ENCODE data around the gene TMEM252. TPM values are rescaled to one million over a fixed set of nuclear protein-coding genes. Genes with fewer than 3 reads are reported as not detected.

The TMEM252 gene
- total RNA-seq, 1 experiment from 2014 or later: not detected

DNA sequence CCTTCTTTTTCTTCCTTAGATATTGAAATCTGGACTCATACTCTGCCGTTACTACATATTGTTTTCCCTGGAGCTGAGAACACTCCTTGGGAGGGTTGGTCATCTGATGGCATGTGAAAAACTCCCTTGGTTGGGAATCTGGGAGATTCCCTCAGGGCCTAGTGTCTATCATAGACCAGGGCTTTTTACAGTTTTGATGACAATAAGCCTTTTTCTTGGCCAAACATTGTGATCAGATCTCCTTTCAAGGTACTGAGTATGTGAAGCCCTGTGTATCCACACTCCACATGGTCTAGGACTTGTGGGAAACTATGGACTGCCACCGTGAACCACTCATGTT, 32.9 kb downstream of the TMEM252 start:
- in situ Hi-C loops (cut with HindIII; ENCODE audit: low pct_unique_long_range_greater_than_20kb, low sequenced_read_pairs): no loop called here
- DNase-seq (ENCODE audit: low read depth, low spot score): peak; percentile 86

DNA sequence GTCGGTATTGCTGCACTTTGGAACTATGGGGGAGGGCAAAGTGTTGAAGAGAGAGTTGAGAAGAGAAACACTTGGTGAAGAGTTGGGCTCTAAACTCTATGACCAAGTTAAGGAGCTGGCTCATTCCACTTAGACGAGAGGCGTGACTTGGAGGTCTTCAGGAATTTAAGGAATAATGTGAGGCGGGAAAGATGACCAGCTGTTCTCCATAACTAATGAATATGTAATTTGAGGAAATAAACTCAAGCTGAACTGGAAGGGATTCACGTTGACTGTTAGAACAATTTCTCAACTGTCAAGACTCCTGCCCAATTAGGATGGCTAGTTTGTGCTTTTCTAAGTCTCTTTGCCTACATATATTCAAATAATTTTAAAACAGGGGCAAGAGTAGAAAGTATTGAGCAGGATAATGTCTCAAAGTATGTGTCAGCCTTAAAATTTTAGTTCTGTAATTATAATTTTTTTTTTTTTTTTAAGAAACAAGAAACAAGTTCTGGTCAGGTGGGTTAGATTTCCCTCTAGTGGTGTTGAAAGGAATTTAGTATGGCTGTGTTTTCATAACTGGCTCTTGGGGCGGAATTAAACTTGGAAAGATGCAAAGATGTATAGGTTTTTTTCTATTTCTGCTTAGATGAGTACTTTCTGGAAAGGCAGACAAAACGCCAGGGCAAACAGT, 33.4 kb downstream of the TMEM252 start:
- DNase-seq (ENCODE audit: low read depth, low spot score): peak; percentile 73
- in situ Hi-C loops (cut with HindIII; ENCODE audit: low pct_unique_long_range_greater_than_20kb, low sequenced_read_pairs): no loop called here

DNA sequence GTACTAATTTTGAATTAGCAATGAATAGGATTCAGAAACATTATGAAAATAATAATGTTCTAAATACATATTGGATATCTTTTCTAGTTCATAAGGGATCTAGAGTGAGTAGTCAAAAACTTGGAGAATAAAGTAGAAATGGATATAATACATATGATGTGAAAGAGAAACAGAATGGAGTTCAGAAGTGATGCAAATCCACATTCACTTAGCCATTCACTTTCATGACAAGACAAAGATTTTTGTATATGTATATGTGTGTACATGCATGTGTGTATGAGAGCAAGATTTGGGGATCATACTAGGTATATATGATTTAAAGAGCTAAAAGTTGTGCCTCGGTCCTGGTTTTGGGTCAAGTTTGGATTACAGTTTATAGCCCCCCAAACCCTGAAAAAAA, 34.1 kb downstream of the TMEM252 start:
- in situ Hi-C loops (cut with HindIII; ENCODE audit: low pct_unique_long_range_greater_than_20kb, low sequenced_read_pairs): no loop called here
- DNase-seq (ENCODE audit: low read depth, low spot score): no peak

DNA sequence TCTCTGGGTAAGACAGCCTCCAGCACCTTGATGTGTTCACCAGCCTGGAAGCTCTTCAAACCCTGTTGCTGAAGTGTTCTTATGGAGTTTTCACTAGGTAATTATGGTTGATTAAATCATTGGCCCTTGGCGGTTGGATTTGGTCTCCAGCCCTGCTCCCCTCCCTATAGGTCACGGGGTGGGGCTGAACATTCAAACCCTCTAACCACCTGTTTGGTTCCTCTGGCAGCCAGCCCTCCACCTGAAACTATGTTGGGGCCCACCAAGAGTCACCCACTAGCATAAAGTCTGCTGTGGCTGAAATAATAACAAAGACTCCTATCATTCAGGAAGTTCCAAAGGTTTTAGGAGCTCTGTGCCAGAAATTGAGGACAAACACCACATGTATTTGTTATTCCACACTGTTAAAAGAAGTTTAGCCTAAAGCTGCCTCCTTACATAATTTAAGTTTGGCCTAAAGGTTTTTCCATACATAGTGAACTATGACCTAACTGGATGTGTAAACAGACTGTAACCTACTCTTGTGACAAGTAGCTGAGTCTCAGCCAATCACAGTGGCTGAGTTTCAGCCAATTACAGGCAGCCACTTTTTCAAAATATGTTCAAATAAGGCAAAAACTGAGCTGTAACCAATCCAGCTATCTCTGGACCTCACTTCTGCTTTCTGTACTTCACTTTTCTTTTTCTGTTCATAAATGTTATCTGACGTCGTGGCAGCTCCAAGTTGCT, 34.8 kb downstream of the TMEM252 start:
- in situ Hi-C loops (cut with HindIII; ENCODE audit: low pct_unique_long_range_greater_than_20kb, low sequenced_read_pairs): no loop called here
- DNase-seq (ENCODE audit: low read depth, low spot score): no peak

DNA sequence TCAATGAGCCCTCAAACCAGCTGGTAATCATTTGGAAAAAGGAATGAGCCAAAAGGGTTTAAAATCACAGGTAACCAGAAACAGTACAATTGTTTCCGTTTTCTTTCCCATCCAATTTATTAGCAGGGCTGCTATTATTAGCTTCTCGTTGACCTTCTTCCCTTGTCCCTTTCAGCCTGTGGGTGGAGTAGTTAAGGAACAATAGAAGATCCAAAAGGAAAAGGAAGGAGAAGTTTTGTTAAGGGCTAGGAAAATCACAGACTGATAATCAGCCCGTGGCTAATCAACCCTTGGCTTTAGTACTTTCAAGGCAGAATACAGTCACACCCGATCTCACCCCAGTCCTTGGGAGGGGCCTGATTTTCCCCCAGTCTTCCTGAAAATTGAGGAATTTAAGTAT, 38.4 kb downstream of the TMEM252 start:
- in situ Hi-C loops (cut with HindIII; ENCODE audit: low pct_unique_long_range_greater_than_20kb, low sequenced_read_pairs): no loop called here
- no peak for DNase-seq (ENCODE audit: low read depth, low spot score)

DNA sequence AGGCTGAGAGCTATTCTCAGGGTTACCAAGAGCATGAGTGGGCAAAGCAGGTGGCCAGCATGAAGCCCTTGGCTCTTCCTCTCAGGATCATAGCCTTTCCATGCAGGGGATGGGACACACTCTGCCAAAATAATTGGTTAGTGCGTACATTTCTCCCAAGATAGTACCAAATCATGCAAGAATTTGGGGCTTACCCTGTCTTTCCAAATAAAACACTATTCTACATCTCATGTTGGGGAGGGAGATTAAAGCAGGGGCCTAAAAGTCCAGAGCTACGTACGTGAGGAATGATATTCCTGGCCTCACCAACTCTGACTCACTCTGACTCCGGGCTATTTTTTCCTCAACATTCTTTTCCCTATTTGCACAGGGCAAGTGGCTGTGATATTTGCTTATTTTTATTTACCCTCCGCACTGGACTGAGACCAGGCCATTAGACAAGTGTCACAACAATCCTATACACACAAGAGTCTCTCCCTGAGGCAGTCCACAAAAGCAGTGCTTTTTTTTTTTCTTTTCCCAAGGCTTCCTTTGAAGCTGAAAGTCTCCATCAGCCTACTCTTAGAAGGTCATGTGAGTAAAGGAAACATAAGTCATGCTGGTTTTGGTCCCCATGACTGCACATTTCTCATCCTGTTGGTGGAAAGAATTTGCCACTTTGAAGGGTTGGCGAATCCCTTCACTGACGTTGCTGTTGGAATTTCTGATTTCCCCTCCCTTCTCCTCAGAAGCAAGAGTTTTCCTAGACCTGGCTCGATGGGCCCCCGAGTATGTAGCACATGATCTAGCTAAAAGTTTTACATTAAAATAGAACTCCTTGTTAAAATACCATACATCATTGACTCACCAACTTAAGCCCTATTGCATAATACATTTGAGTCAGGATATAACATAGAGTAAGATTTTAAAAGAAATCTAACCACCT, 40.0 kb downstream of the TMEM252 start:
- DNase-seq (ENCODE audit: low read depth, low spot score): peak; percentile 94

DNA sequence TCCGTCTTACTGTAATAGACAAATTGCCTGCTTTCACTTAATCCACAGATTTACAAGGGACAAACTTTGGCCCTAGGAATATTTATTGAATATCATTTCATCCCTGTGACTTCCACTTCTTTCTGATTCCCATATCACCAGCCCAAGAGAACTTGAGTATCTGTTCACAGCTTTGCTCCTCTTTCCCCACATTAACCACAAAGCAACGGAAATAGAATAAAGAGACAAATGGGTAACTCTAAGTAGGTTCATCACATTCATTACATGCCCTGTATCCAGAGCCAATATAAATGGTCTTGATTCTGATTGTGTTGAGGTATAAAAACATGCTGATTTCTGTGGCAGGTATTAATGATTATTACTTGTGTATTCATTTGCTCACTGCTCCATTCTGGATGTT, 41.9 kb downstream of the TMEM252 start:
- in situ Hi-C loops (cut with HindIII; ENCODE audit: low pct_unique_long_range_greater_than_20kb, low sequenced_read_pairs): no loop called here
- no peak for DNase-seq (ENCODE audit: low read depth, low spot score)

More for the DNA sequence above, 40.0 kb downstream of the TMEM252 start:
- in situ Hi-C loops (cut with HindIII; ENCODE audit: low pct_unique_long_range_greater_than_20kb, low sequenced_read_pairs): no loop called here

DNA sequence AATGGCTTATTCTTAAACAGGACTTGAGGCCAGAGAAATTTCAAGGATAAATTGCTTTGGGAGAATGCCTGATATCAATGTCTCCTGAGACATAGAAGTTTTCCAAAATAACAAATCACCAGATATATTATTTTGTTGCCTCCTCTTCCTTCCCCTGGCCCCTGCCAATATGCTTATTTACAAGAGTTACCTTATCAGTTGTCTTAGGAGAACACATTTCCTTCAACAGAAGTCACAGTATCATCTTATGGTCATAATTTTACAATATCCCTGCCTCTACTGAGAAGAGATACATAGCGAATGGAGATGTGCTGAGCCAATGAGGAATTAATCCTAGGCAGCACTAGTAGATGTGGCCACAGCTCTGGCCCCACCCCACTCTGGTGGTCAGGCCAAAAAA, 43.1 kb downstream of the TMEM252 start:
- in situ Hi-C loops (cut with HindIII; ENCODE audit: low pct_unique_long_range_greater_than_20kb, low sequenced_read_pairs): no loop called here
- DNase-seq (ENCODE audit: low read depth, low spot score): no peak

DNA sequence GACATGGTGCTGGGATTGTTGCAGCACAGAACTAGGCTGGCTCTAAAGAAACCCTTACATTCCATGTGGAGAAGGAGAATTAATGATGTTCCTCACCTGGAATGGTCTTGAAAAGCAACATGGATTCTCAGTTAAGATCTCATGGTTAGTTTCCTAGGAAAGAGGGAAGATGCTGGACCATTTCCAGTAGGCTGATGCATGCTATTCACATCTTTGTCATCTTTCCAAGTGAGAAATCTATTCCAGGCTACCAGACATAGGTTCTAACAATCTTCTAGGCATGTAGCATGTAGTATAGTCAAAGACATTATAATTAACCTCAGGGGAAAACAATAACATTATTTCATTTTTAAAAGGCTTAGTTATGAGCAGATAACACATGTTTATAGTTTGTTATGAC, 44.3 kb downstream of the TMEM252 start:
- in situ Hi-C loops (cut with HindIII; ENCODE audit: low pct_unique_long_range_greater_than_20kb, low sequenced_read_pairs): no loop called here
- no peak for DNase-seq (ENCODE audit: low read depth, low spot score)

DNA sequence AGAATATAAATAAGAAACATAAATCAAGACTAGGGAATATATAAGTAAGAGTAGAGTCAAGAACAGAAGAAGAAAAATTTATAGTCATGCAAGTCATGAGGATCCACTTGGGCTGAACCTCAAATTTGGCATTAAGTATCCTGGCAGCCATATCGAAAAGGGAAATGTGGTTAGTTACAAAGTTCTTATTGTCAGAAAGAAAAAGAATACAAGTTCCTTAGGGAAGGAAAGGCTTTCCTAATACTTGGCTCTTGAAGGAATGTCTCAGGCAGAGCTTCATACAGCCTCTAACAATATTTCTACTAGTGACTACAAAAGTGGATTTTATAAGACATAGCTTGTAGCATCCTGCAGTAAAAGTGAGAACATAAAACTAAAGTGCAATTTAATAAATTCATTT, 45.4 kb downstream of the TMEM252 start:
- in situ Hi-C loops (cut with HindIII; ENCODE audit: low pct_unique_long_range_greater_than_20kb, low sequenced_read_pairs): no loop called here
- DNase-seq (ENCODE audit: low read depth, low spot score): no peak

DNA sequence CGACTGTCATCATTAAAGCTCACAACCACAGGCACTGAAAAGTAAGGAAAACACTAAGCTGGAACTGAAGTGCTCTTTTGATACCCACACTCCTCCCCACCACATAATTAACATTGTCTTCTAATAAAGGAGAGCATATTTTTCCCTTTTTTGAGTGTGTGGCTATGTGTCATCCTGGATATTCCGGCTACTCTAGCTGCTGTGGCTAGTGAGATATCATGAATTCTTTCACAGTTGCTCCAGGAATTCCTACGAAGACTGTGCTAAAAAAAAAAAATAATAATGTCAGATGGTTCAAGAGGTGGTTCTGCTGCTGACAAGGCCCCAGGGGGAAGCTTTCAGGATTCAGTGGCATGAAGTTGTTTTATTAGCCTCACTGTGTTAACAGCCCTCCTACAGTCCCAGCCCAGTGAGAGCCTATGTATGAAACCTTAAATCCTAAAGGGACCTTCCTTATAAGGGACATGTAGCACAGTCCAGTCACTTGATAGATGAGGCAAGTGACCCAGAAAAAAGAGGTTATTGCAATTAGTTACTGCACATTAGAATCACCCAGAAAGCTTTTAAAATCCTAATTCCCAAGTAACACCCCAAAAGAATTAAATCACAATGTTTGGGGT, 46.6 kb downstream of the TMEM252 start:
- DNase-seq (ENCODE audit: low read depth, low spot score): no peak
- in situ Hi-C loops (cut with HindIII; ENCODE audit: low pct_unique_long_range_greater_than_20kb, low sequenced_read_pairs): no loop called here

DNA sequence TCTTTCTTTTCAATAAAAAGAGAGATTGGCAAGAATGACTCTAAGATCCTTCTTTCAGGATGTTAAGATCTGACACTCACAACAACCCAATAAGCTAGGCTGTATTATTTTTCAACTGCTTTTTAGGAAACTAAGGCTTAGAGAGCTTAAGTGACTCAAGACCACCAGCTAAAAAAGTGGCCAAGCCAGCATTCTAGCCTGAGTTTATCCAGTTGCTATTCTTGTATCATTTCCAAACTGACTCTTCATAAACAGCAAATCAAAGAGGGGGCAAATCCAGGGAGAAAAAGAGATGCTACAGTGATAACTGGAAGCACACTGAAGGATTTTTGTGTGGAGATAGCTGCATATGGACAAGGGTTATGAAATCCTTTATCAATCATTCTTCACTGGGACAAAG, 47.1 kb downstream of the TMEM252 start:
- in situ Hi-C loops (cut with HindIII; ENCODE audit: low pct_unique_long_range_greater_than_20kb, low sequenced_read_pairs): no loop called here
- DNase-seq (ENCODE audit: low read depth, low spot score): no peak

DNA sequence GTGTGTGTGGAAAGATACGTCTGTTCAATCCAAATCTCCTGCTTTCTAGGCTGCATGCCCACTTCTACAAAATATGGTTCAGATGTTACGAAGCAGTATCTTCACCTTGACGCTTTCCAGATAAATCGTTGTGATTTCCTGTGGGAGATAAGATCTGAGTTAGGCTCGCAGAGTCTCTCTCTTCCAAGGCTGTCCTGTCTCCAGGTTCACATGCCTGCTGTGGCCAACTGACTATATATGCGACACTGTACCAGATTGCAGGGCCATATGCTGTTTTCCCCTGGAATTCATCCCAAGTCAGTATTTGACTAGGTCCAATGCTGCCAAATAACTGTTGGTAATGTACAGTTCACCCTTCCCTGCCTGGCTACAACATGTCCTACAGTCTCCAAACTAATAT, 47.9 kb downstream of the TMEM252 start:
- DNase-seq (ENCODE audit: low read depth, low spot score): no peak
- in situ Hi-C loops (cut with HindIII; ENCODE audit: low pct_unique_long_range_greater_than_20kb, low sequenced_read_pairs): no loop called here

DNA sequence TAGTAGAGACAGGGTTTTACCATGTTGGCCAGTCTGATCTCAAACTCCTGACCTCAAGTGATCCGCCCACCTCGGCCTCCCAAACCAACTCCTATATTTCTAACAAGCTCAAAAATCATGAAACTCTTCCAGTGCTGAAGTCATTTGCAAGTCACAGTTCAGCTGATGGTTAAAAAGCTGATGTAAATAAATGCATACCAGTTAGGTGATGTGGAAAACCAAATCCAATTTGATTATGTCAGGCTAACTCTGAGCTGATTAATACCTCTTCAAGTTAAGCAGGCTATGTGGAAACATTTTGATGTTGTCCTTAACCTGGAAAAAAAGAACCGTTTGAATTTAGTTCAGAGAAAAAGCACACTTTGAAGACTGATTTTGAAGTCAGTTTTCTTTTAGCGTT, 51.0 kb downstream of the TMEM252 start:
- in situ Hi-C loops (cut with HindIII; ENCODE audit: low pct_unique_long_range_greater_than_20kb, low sequenced_read_pairs): no loop called here
- no peak for DNase-seq (ENCODE audit: low read depth, low spot score)

DNA sequence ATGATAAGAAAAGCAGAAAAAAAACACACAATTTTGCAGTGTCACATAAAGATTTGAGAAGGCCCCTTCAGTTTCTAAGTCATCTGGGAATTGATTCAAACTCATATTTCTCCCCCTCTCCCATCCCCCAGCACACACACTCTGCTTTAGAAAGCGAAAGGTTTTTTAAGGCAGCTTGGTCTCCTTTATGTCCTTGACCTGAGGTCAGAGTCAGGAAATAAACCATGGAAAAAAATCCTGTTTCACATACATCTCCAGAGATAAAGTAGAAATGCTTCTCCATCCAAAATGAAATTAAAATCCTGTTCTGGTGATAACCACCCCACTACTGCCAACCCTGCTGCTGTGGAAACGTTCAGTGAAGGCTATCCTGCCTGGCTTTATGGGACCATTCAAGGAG, 52.6 kb downstream of the TMEM252 start:
- in situ Hi-C loops (cut with HindIII; ENCODE audit: low pct_unique_long_range_greater_than_20kb, low sequenced_read_pairs): no loop called here
- DNase-seq (ENCODE audit: low read depth, low spot score): no peak

Measured in SK-MEL-5 (cell line).